Activated CD4-positive, alpha-beta memory T cell treated with anti-CD3 and anti-CD28 coated beads for 36 hours (primary cell): ENCODE results near the gene SRPK2. TPM values are rescaled to one million over a fixed set of nuclear protein-coding genes. Genes with fewer than 3 reads are reported as not detected.
"Not testable (repeated sequence)": the region's sequence is repeated elsewhere in the genome, so short reads cannot be mapped to it uniquely, and the experiment has no call there.

Experiments
- CTCF ChIA-PET: fragments of 350-600 bp; sonication (Branson Sonifier 250); formaldehyde crosslinking; loops from one replicate; lab custom pipeline; 2021; ENCODE audit warnings: antibody characterized with exemption, inconsistent platforms; lab: Charles Lee
- POLR2A ChIA-PET: fragments of 350-600 bp; sonication (Branson Sonifier 250); formaldehyde crosslinking; loops from one replicate; lab custom pipeline; 2021; ENCODE audit warnings: antibody characterized with exemption; lab: Charles Lee
- DNase-seq: peaks from one replicate; pipeline ENCODE4 v3.0.0-alpha.2; 2020
- H3K27ac Mint-ChIP-seq: one replicate; pipeline ENCODE4 v1.8.0; 2021; ENCODE audit warnings: mixed read lengths
- H3K27me3 Mint-ChIP-seq: one replicate; pipeline ENCODE4 v1.8.0; 2021; ENCODE audit warnings: mixed read lengths
- H3K36me3 Mint-ChIP-seq: one replicate; pipeline ENCODE4 v1.8.0; 2021; ENCODE audit warnings: mixed read lengths
- H3K4me1 Mint-ChIP-seq: one replicate; pipeline ENCODE4 v1.8.0; 2021; ENCODE audit warnings: low read depth, mixed read lengths
- H3K4me3 Mint-ChIP-seq: one replicate; pipeline ENCODE4 v1.8.0; 2021; ENCODE audit warnings: mild to moderate bottlenecking, mixed read lengths
- H3K9me3 Mint-ChIP-seq: one replicate; pipeline ENCODE4 v1.8.0; 2021; ENCODE audit warnings: mixed read lengths
- intact Hi-C: fragments of 100-400 bp; cut with micrococcal nuclease; formaldehyde crosslinking; loops from one replicate; pipeline ENCODE4 v1.15.1; 2023
- total RNA-seq, 2 experiments: library from RNA; stranded (reverse); gene quantifications; one replicate each; pipeline ENCODE4 v1.2.3, GENCODE V29; 2021

SRPK2 gene
- total RNA-seq, 2 experiments from 2014 or later = 39.1 to 40.6 TPM

DNA sequence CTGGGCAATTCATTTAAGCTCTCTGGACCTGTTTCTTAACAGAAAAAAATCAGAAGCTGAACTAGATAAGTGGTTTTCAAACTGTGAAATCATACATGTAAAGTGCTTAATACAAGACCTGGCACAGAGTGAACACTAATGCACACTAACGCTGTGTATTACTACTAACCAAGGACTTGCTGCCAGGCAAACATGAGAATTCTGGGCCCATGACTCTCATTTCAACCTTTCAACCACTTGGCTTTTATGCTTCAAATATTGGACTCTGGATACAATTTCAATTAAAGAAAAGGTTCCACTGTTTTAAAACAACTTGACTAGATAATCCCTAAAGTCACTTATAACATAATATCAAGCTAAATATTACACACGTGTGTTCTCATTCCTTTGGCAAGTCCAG, 73.4 kb downstream of the SRPK2 start:
- ChIA-PET POLR2A (no interaction called here), CTCF (interaction anchor here (0.7 kb wide), 1 partner anchor 742 kb away, joined by 3 read pairs; no protein-coding TSS in a partner anchor)
- no peak overlapping the region for H3K4me3 Mint-ChIP-seq
- H3K27me3 Mint-ChIP-seq = no peaks in the 10 kb centered on the region
- intact Hi-C loops = no loop called here
- H3K27ac Mint-ChIP-seq = no peak overlapping the region
- H3K4me1 Mint-ChIP-seq = peaks cover 41% of the 10 kb centered on the region
- H3K36me3 Mint-ChIP-seq = no peaks in the 10 kb centered on the region
- DNase-seq = no peak
- H3K9me3 Mint-ChIP-seq = no peaks in the 10 kb centered on the region

GRCh38 chr7:105309235-105310169, 79.2 kb downstream of the SRPK2 start:
- no peak overlapping the region for H3K4me3 Mint-ChIP-seq
- H3K27me3 Mint-ChIP-seq = no peaks in the 10 kb centered on the region
- ChIA-PET POLR2A (interaction anchor here (0.7 to 2.9 kb wide), 2 partner anchors 12 to 25 kb away, joined by 3 to 17 read pairs; no protein-coding TSS in a partner anchor), CTCF (interaction anchor here (2.9 kb wide), 1 partner anchor 11 kb away, joined by 15 read pairs; no protein-coding TSS in a partner anchor)
- intact Hi-C loops = loop anchor here (5.0 kb wide), 1 partner anchor 177 kb away; no protein-coding TSS in a partner anchor
- peaks cover 64% of the 10 kb centered on the region for H3K4me1 Mint-ChIP-seq
- peak overlapping the region; percentile 4 for H3K27ac Mint-ChIP-seq
- DNase-seq = peak; percentile 31
- H3K9me3 Mint-ChIP-seq = no peaks in the 10 kb centered on the region
- no peaks in the 10 kb centered on the region for H3K36me3 Mint-ChIP-seq

GRCh38 chr7:105307163-105307672, 81.5 kb downstream of the SRPK2 start:
- ChIA-PET CTCF (interaction anchor here (2.9 kb wide), 1 partner anchor 9 kb away, joined by 15 read pairs; no protein-coding TSS in a partner anchor), POLR2A (interaction anchor here (1.1 to 2.9 kb wide), 2 partner anchors 10 to 45 kb away, joined by 3 to 17 read pairs; no protein-coding TSS in a partner anchor)

GRCh38 chr7:105306298-105306748, 82.4 kb downstream of the SRPK2 start:
- no peak for DNase-seq
- intact Hi-C loops = loop anchor here (1.0 to 5.0 kb wide), 5 partner anchors 8 to 174 kb away; no protein-coding TSS in a partner anchor

More at GRCh38 chr7:105307163-105307672, 81.5 kb downstream of the SRPK2 start:
- no peaks in the 10 kb centered on the region for H3K27me3 Mint-ChIP-seq
- no peak overlapping the region for H3K27ac Mint-ChIP-seq
- H3K9me3 Mint-ChIP-seq = no peaks in the 10 kb centered on the region
- DNase-seq = no peak
- H3K4me1 Mint-ChIP-seq = peaks cover 75% of the 10 kb centered on the region
- no peak overlapping the region for H3K4me3 Mint-ChIP-seq
- intact Hi-C loops = loop anchor here (2.0 to 5.0 kb wide), 2 partner anchors 38 to 175 kb away; no protein-coding TSS in a partner anchor
- H3K36me3 Mint-ChIP-seq = peaks cover 4% of the 10 kb centered on the region

DNA sequence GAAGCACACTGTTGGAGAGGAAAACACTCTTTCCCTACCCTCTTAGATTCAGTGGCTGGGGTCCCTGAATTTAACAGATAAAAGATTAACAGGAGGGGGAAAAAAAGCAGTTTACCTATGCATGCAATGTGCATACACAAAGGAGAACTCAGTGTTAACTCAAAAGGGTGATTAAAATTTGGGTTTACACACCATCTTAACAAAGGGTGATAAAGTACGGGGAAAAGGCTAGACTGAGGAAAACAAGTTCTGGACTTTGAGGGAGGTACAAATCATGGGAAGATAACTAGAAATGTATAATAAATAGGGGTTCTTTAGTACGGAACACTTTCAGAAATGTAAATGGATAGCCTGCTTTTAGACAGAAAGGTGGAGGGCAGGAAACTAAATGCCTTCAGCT, 83.1 kb downstream of the SRPK2 start:
- intact Hi-C loops = loop anchor here (1.0 to 5.0 kb wide), 5 partner anchors 7 to 173 kb away; no protein-coding TSS in a partner anchor
- Mint-ChIP-seq H3K27me3 (no peaks in the 10 kb centered on the region), H3K4me1 (peaks cover 74% of the 10 kb centered on the region), H3K36me3 (peaks cover 7% of the 10 kb centered on the region), H3K9me3 (no peaks in the 10 kb centered on the region), H3K4me3 (no peak overlapping the region), H3K27ac (peak overlapping the region; percentile 61)
- DNase-seq = no peak
- ChIA-PET CTCF (no interaction called here), POLR2A (no interaction called here)

More at GRCh38 chr7:105306298-105306748, 82.4 kb downstream of the SRPK2 start:
- Mint-ChIP-seq H3K4me3 (peak overlapping the region; percentile 26), H3K36me3 (peaks cover 4% of the 10 kb centered on the region), H3K27me3 (no peaks in the 10 kb centered on the region), H3K27ac (peak overlapping the region; percentile 61), H3K4me1 (peaks cover 74% of the 10 kb centered on the region), H3K9me3 (no peaks in the 10 kb centered on the region)
- POLR2A ChIA-PET = interaction anchor here (1.1 to 2.9 kb wide), 2 partner anchors 9 to 46 kb away, joined by 3 to 17 read pairs; no protein-coding TSS in a partner anchor
- CTCF ChIA-PET = no interaction called here

GRCh38 chr7:105304040-105304895, 84.5 kb downstream of the SRPK2 start:
- Mint-ChIP-seq H3K4me3 (no peak overlapping the region), H3K36me3 (peaks cover 8% of the 10 kb centered on the region), H3K4me1 (peaks cover 73% of the 10 kb centered on the region), H3K27ac (peak overlapping the region; percentile 55), H3K27me3 (no peaks in the 10 kb centered on the region), H3K9me3 (no peaks in the 10 kb centered on the region)
- intact Hi-C loops = no loop called here
- POLR2A ChIA-PET = no interaction called here
- CTCF ChIA-PET = interaction anchor here (0.6 to 1.2 kb wide), 2 partner anchors 10 to 98 kb away, joined by 3 to 4 read pairs; no protein-coding TSS in a partner anchor
- DNase-seq = peak; percentile 60

DNA sequence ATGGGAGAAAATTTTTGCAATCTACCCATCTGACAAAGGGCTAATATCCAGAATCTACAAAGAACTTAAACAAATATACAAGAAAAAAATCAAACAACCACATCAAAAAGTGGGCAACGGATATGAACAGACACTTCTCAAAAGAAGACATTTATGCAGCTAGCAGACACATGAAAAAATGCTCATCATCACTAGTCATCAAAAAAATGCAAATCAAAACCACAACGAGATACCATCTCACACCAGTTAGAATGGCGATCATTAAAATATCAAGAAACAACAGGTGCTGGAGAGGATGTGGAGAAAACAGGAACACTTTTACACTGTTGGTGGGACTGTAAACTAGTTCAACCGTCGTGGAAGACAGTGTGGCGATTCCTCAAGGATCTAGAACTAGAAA, 88.1 kb downstream of the SRPK2 start:
- Mint-ChIP-seq H3K4me3 (peak overlapping the region; percentile 20), H3K4me1 (peaks cover 74% of the 10 kb centered on the region), H3K36me3 (peaks cover 13% of the 10 kb centered on the region), H3K27ac (peak overlapping the region; percentile 67)
- POLR2A ChIA-PET, H3K9me3 Mint-ChIP-seq, DNase-seq, H3K27me3 Mint-ChIP-seq, CTCF ChIA-PET, intact Hi-C loops: not testable (repeated sequence)

GRCh38 chr7:105298439-105298894, 90.3 kb downstream of the SRPK2 start:
- POLR2A ChIA-PET = interaction anchor here (1.2 to 3.5 kb wide), 5 partner anchors 9 to 93 kb away, joined by 3 to 17 read pairs (median 6); no protein-coding TSS in a partner anchor
- Mint-ChIP-seq H3K36me3 (peaks cover 9% of the 10 kb centered on the region), H3K27me3 (no peaks in the 10 kb centered on the region), H3K9me3 (no peaks in the 10 kb centered on the region), H3K4me1 (peaks cover 59% of the 10 kb centered on the region), H3K27ac (peak overlapping the region; percentile 93), H3K4me3 (peak overlapping the region; percentile 47)
- intact Hi-C loops = loop anchor here (1.0 to 5.0 kb wide), 10 partner anchors 8 to 509 kb away; partner anchors contain the start of gene SRPK2
- CTCF ChIA-PET = interaction anchor here (1.3 to 2.6 kb wide), 2 partner anchors 10 to 14 kb away, joined by 3 to 15 read pairs; no protein-coding TSS in a partner anchor
- DNase-seq = peak; percentile 69

GRCh38 chr7:105297985-105298384, 90.7 kb downstream of the SRPK2 start:
- CTCF ChIA-PET = interaction anchor here (1.3 to 2.6 kb wide), 4 partner anchors 10 to 56 kb away, joined by 3 to 15 read pairs (median 4); no protein-coding TSS in a partner anchor
- no peaks in the 10 kb centered on the region for H3K27me3 Mint-ChIP-seq
- POLR2A ChIA-PET = interaction anchor here (1.2 to 3.5 kb wide), 4 partner anchors 8 to 48 kb away, joined by 3 to 17 read pairs (median 8); no protein-coding TSS in a partner anchor
- H3K4me3 Mint-ChIP-seq = peak overlapping the region; percentile 47
- peaks cover 58% of the 10 kb centered on the region for H3K4me1 Mint-ChIP-seq
- peak; percentile 53 for DNase-seq
- peaks cover 9% of the 10 kb centered on the region for H3K36me3 Mint-ChIP-seq
- peak overlapping the region; percentile 93 for H3K27ac Mint-ChIP-seq
- intact Hi-C loops = loop anchor here (1.0 to 5.0 kb wide), 10 partner anchors 8 to 509 kb away; partner anchors contain the start of gene SRPK2
- H3K9me3 Mint-ChIP-seq = no peaks in the 10 kb centered on the region

DNA sequence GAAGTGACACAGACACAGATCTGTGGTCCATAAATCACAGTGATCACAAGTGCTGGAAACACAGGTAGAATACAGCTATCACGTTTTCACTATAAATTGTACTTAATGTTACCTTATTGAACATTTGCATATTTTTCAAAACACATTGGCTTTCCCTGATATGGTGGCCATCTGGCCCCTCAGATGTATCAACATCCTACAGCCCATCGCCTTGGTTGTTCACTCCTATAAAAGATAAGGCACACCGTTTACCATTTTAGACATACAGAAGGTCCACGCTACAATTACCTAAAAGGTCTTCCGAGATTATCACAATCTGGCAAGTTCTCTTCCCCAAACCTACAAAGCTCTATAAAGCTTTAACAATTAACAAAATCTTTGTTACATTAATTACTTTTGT, 91.4 kb downstream of the SRPK2 start:
- no peak overlapping the region for H3K4me3 Mint-ChIP-seq
- peaks cover 58% of the 10 kb centered on the region for H3K4me1 Mint-ChIP-seq
- ChIA-PET POLR2A (interaction anchor here (0.6 to 3.5 kb wide), 5 partner anchors 8 to 282 kb away, joined by 3 to 17 read pairs (median 6); no protein-coding TSS in a partner anchor), CTCF (interaction anchor here (1.1 to 2.6 kb wide), 5 partner anchors 11 to 92 kb away, joined by 3 to 15 read pairs (median 3); no protein-coding TSS in a partner anchor)
- no peak for DNase-seq
- no peaks in the 10 kb centered on the region for H3K27me3 Mint-ChIP-seq
- no peaks in the 10 kb centered on the region for H3K9me3 Mint-ChIP-seq
- peak overlapping the region; percentile 87 for H3K27ac Mint-ChIP-seq
- intact Hi-C loops = loop anchor here (5.0 kb wide), 2 partner anchors 90 to 510 kb away; partner anchors contain the start of gene SRPK2
- H3K36me3 Mint-ChIP-seq = peaks cover 9% of the 10 kb centered on the region
